ENCODE results near the gene FOXK2. TPM values are rescaled to one million over a fixed set of nuclear protein-coding genes. Genes with fewer than 3 reads are reported as not detected.
A peak's percentile ranks its signal among the peaks of the same experiment; 100 is the strongest.

FOXK2 gene
- total and polyA plus RNA-seq, 2 donors from 2014 or later = 13.5 to 37.9 TPM

DNA sequence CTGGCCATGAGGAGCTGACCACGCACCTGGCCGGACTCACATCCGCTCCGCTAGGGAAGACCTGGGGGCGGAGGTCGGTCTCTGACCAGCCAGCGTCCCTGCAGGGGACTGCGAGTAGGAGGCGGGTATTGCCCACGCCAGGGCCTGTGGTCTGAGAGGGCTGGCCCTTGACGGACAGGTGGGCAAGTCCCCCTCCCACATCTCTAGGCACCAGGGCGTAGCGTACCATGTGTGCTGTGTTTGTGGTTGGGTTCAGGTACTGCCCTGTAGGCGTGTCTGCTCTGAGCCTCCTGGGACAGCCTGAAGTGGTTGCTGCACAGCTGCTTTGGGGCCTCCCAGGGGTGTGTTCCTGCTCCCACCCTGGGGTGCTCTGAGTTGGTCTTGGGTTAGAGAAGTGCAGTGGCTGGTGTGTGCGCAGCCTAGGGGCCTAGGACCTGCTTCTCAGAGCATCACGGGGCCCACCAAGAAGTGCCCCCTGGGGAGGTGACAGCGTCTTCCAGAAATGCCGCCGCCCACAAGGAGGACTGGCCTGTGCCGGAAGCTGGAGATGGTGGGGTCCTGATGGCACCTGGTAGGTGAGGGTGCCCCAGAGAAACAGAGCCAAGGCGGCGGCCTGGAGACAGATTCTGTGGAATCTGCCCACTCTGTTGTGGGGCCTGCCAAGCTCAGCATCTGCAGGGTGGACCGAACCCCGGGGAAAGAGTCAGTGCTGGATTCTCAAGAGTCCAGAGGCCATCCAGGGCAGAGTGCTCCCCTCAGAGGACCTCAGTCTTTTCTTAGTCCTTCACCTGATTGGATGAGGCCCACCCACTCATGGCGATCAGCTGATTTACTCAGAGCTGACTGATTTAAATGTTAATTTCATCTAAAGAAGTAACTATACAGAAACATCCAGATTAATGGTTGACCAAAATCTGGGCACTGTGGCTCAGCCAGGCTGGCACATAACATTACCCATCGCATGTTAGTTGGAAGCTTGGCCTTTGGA, 80.4 kb downstream of the FOXK2 start:
- Histone ChIP-seq H3K9ac (ENCODE audit: low read length in 3 of 3) (no peak overlapping the region), H3K4me3 (ENCODE audit: low read length in 3 of 3) (no peak overlapping the region), H3K36me3 (ENCODE audit: control insufficient read depth in 2 of 3, insufficient read depth in 3 of 3, low read length in 3 of 3) (peaks cover 2 to 18% (median 14%) of the 10 kb centered on the region in 3 donors), H3K4me1 (ENCODE audit: control insufficient read depth in 2 of 3, insufficient read depth in 2 of 3, low read depth in 1 of 3, low read length in 3 of 3) (peaks cover 6 to 9% (median 6%) of the 10 kb centered on the region in 3 donors), H3K9me3 (ENCODE audit: control insufficient read depth in 2 of 3, insufficient read depth in 1 of 3, low read length in 3 of 3) (no peaks in the 10 kb centered on the region), H3K27me3 (ENCODE audit: control insufficient read depth, insufficient read depth, low read length) (no peaks in the 10 kb centered on the region), H3K27ac (ENCODE audit: low read depth in 2 of 2, low read length in 2 of 2) (no peak overlapping the region)
- TF ChIP-seq, protein P1, sequence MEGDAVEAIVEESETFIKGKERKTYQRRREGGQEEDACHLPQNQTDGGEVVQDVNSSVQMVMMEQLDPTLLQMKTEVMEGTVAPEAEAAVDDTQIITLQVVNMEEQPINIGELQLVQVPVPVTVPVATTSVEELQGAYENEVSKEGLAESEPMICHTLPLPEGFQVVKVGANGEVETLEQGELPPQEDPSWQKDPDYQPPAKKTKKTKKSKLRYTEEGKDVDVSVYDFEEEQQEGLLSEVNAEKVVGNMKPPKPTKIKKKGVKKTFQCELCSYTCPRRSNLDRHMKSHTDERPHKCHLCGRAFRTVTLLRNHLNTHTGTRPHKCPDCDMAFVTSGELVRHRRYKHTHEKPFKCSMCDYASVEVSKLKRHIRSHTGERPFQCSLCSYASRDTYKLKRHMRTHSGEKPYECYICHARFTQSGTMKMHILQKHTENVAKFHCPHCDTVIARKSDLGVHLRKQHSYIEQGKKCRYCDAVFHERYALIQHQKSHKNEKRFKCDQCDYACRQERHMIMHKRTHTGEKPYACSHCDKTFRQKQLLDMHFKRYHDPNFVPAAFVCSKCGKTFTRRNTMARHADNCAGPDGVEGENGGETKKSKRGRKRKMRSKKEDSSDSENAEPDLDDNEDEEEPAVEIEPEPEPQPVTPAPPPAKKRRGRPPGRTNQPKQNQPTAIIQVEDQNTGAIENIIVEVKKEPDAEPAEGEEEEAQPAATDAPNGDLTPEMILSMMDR (IDR thresholded peaks at IDR 0.05; ENCODE audit: borderline replicate concordance, extremely low read depth, insufficient read depth) = no peak
- DNase-seq = peak in 1 of 5 donors; percentile 63
- no peak for FAIRE-seq
- intact Hi-C loops (cut with DNase I) = no loop called here

DNA sequence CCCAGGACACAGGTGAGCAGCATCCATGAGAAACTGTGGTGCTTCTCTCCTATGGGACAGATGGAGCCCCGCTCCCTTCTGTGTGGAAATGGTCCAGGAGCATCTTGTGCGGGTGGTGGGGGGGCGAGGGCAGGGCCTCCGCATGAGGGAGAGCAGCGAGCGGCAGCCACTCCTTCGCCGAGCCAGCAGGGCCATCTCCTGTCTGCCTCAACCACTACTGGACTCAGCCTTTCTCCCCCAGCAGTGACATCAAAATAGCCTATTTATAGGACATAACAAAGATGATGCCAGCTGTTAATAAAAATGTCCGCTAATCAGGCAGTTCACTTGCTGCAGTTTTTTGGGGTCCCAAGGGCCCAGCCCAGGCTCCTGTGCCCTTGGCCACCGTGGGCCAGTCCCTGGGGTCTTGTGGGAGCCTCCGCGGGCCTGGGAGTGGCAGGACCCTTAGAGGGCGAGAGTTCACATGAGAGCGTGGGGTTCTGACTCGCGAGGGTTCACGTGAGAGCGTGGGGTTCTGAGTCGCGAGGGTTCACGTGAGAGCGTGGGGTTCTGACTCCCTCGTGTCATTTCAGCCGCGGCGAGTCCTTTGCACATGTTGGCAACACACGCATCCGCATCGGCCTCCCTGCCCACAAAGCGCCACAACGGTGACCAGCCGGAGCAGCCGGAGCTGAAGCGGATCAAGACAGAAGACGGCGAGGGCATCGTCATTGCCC, 81.4 kb downstream of the FOXK2 start:
- Histone ChIP-seq H3K27ac (ENCODE audit: low read depth in 2 of 2, low read length in 2 of 2) (no peak overlapping the region), H3K4me3 (ENCODE audit: low read length in 3 of 3) (no peak overlapping the region), H3K9ac (ENCODE audit: low read length in 3 of 3) (no peak overlapping the region), H3K4me1 (ENCODE audit: control insufficient read depth in 2 of 3, insufficient read depth in 2 of 3, low read depth in 1 of 3, low read length in 3 of 3) (peaks cover 6 to 9% (median 6%) of the 10 kb centered on the region in 3 donors), H3K36me3 (ENCODE audit: control insufficient read depth in 2 of 3, insufficient read depth in 3 of 3, low read length in 3 of 3) (peaks cover 2 to 18% (median 18%) of the 10 kb centered on the region in 3 donors), H3K9me3 (ENCODE audit: control insufficient read depth in 2 of 3, insufficient read depth in 1 of 3, low read length in 3 of 3) (no peaks in the 10 kb centered on the region), H3K27me3 (ENCODE audit: control insufficient read depth, insufficient read depth, low read length) (no peaks in the 10 kb centered on the region)
- intact Hi-C loops (cut with DNase I) = no loop called here
- DNase-seq = no peak
- TF ChIP-seq, protein P1 (IDR thresholded peaks at IDR 0.05; ENCODE audit: borderline replicate concordance, extremely low read depth, insufficient read depth) = no peak
- no peak for FAIRE-seq

DNA sequence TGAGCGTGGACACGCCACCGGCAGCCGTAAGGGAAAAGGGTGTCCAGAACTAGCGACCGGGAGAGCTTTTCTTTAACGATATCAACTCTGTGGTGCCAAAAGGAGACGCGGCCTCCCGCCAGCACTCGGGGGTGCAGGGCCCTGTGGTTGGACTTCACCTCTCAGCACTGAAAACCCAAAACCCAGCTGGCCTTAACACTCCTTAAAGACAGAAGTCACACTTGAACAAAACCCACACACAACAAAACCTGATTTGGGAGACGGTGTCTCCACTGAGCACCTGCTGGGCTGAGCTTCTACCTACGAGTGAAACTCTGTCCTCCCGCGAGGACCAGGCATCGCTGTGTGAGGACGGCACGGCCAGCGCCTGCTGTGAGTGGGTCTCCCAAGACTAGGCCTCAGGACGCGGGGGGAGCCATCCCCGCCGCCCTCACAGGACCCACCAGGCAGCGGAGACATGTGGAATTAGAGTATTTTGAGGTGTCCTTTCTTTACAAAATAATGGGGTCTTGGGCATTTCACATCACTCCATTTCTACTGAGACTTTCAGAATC, 82.0 kb downstream of the FOXK2 start:
- Histone ChIP-seq H3K4me1 (ENCODE audit: control insufficient read depth in 2 of 3, insufficient read depth in 2 of 3, low read depth in 1 of 3, low read length in 3 of 3) (peaks cover 6 to 9% (median 6%) of the 10 kb centered on the region in 3 donors), H3K27me3 (ENCODE audit: control insufficient read depth, insufficient read depth, low read length) (no peaks in the 10 kb centered on the region), H3K4me3 (ENCODE audit: low read length in 3 of 3) (no peak overlapping the region), H3K36me3 (ENCODE audit: control insufficient read depth in 2 of 3, insufficient read depth in 3 of 3, low read length in 3 of 3) (peaks cover 2 to 23% (median 20%) of the 10 kb centered on the region in 3 donors), H3K27ac (ENCODE audit: low read depth in 2 of 2, low read length in 2 of 2) (no peak overlapping the region), H3K9me3 (ENCODE audit: control insufficient read depth in 2 of 3, insufficient read depth in 1 of 3, low read length in 3 of 3) (no peaks in the 10 kb centered on the region), H3K9ac (ENCODE audit: low read length in 3 of 3) (no peak overlapping the region)
- intact Hi-C loops (cut with DNase I) = no loop called here
- TF ChIP-seq, protein P1 (IDR thresholded peaks at IDR 0.05; ENCODE audit: borderline replicate concordance, extremely low read depth, insufficient read depth) = no peak
- DNase-seq (no peak), FAIRE-seq (no peak)
